Activated CD4-positive, CD25-positive, alpha-beta regulatory T cell (primary cell): ENCODE results near the gene PREB.

Source experiments
- DNase-seq, 4 experiments: peaks; one replicate each; lab custom pipeline; 2025; lab: John Stamatoyannopoulos, UW

PREB gene

GRCh38 chr2:27152796-27153464, 18.5 kb upstream of the PREB start:
- DNase-seq = no peak

- no peak for DNase-seq
Observed at GRCh38 chr2:27152102-27152795, 17.8 kb upstream of the PREB start.

- DNase-seq = no peak
Observed at GRCh38 chr2:27150639-27151230, 16.3 kb upstream of the PREB start.

- no peak for DNase-seq
Observed at GRCh38 chr2:27149570-27150405, 15.4 kb upstream of the PREB start.

GRCh38 chr2:27148801-27149439, 14.5 kb upstream of the PREB start, which contains the start of gene TCF23:
TCF23 (plus strand) TSS chr2:27149004; CDS start chr2:27149134, 130 bp downstream.
- no peak for DNase-seq

- no peak for DNase-seq
Observed at GRCh38 chr2:27147935-27148334, 13.5 kb upstream of the PREB start.

- DNase-seq = no peak
Observed at GRCh38 chr2:27145682-27146081, 11.2 kb upstream of the PREB start.

GRCh38 chr2:27143285-27143684, 8.8 kb upstream of the PREB start:
- DNase-seq = no peak

- DNase-seq = no peak
Observed at GRCh38 chr2:27139310-27139709, 4.9 kb upstream of the PREB start, which contains the start of gene PRR30. PRR30 (minus strand) TSS chr2:27139410; CDS start chr2:27138329, 1,081 bp downstream.

GRCh38 chr2:27138111-27138510, 3.7 kb upstream of the PREB start:
- no peak for DNase-seq

GRCh38 chr2:27137322-27137935, 3.0 kb upstream of the PREB start:
- no peak for DNase-seq

- no peak for DNase-seq
Observed at GRCh38 chr2:27136751-27137150, 2.3 kb upstream of the PREB start.

GRCh38 chr2:27135478-27135955, 1.1 kb upstream of the PREB start:
- no peak for DNase-seq

- DNase-seq = no peak
Observed at GRCh38 chr2:27134781-27135477, 493 bp upstream of the PREB start.

- no peak for DNase-seq
Observed at GRCh38 chr2:27133195-27133875, 1.1 kb downstream of the PREB start.

GRCh38 chr2:27131429-27131828, 3.0 kb downstream of the PREB start:
- DNase-seq = no peak

GRCh38 chr2:27130396-27130795, 4.0 kb downstream of the PREB start:
- DNase-seq = no peak

- no peak for DNase-seq
Observed at GRCh38 chr2:27128668-27129571, 5.5 kb downstream of the PREB start.
